GM18951 (cell line): ENCODE measurements around the gene CYBC1.

ENCODE experiments used
- POLR2A ChIP-seq: IDR thresholded peaks from 4 replicates; pipeline ENCODE4 v1.6.1; 2011; ENCODE audit warnings: mild to moderate bottlenecking; ENCODE audit not compliant: insufficient read length, insufficient read depth; ENCODE audit errors: extremely low read depth
- in situ Hi-C: fragments of 300-500 bp; cut with MboI; formaldehyde crosslinking; loops from one replicate; pipeline ENCODE4 v1.12.0; 2022; ENCODE audit warnings: low sequenced_read_pairs, mixed read lengths, inconsistent platforms; ENCODE audit not compliant: unreplicated experiment

The CYBC1 gene

GRCh38 chr17:82440991-82441627 is 9.4 kb downstream of the CYBC1 start:
- in situ Hi-C loops = no loop called here
- no peak for TF ChIP-seq POLR2A

- in situ Hi-C loops = no loop called here
- TF ChIP-seq POLR2A = peak; percentile 27
These were observed 10.0 kb downstream of the CYBC1 start for GRCh38 chr17:82440469-82440981.

GRCh38 chr17:82439829-82440365 is 10.7 kb downstream of the CYBC1 start:
- in situ Hi-C loops = no loop called here

GRCh38 chr17:82439194-82439828 is 11.2 kb downstream of the CYBC1 start:
- in situ Hi-C loops = no loop called here
- no peak for TF ChIP-seq POLR2A

More at GRCh38 chr17:82439829-82440365, 10.7 kb downstream of the CYBC1 start:
- TF ChIP-seq POLR2A = peak; percentile 27

- no peak for TF ChIP-seq POLR2A
- in situ Hi-C loops = no loop called here
These were observed 12.0 kb downstream of the CYBC1 start for GRCh38 chr17:82438401-82439193.

GRCh38 chr17:82437325-82437668 is 13.3 kb downstream of the CYBC1 start:
- TF ChIP-seq POLR2A = no peak
- in situ Hi-C loops = no loop called here

- in situ Hi-C loops = no loop called here
- no peak for TF ChIP-seq POLR2A
These were observed 13.8 kb downstream of the CYBC1 start for GRCh38 chr17:82436601-82437324.

GRCh38 chr17:82435601-82436583 is 14.7 kb downstream of the CYBC1 start:
- no peak for TF ChIP-seq POLR2A
- in situ Hi-C loops = no loop called here

- in situ Hi-C loops = no loop called here
These were observed 15.4 kb downstream of the CYBC1 start for GRCh38 chr17:82435103-82435502.

GRCh38 chr17:82434216-82434565 is 16.4 kb downstream of the CYBC1 start:
- in situ Hi-C loops = no loop called here

More at GRCh38 chr17:82435103-82435502, 15.4 kb downstream of the CYBC1 start:
- no peak for TF ChIP-seq POLR2A

GRCh38 chr17:82433560-82434215 is 16.9 kb downstream of the CYBC1 start:
- no peak for TF ChIP-seq POLR2A

More at GRCh38 chr17:82434216-82434565, 16.4 kb downstream of the CYBC1 start:
- TF ChIP-seq POLR2A = no peak

More at GRCh38 chr17:82433560-82434215, 16.9 kb downstream of the CYBC1 start:
- in situ Hi-C loops = no loop called here
